Limb (tissue), 2 donors: ENCODE data around the gene CHMP1A.

Experiments used
- DNase-seq, 2 donors: peaks; one replicate each; pipeline ENCODE4 v3.0.0-alpha.2; 2016; ENCODE audit errors: extremely low spot score in 2 of 2

Gene CHMP1A

GRCh38 chr16:89624777-89625761, 32.4 kb downstream of the CHMP1A start:
- no peak for DNase-seq

GRCh38 chr16:89623511-89624261, 33.8 kb downstream of the CHMP1A start:
- DNase-seq: no peak

- no peak for DNase-seq
Observed at GRCh38 chr16:89621698-89622409, 35.7 kb downstream of the CHMP1A start.

GRCh38 chr16:89621136-89621697, 36.3 kb downstream of the CHMP1A start:
- no peak for DNase-seq

- DNase-seq: no peak
Observed at GRCh38 chr16:89620406-89620841, 37.1 kb downstream of the CHMP1A start.

GRCh38 chr16:89619840-89620239, 37.7 kb downstream of the CHMP1A start:
- DNase-seq: no peak

GRCh38 chr16:89618109-89618998, 39.2 kb downstream of the CHMP1A start:
- no peak for DNase-seq

- no peak for DNase-seq
Observed at GRCh38 chr16:89617036-89617435, 40.5 kb downstream of the CHMP1A start.

GRCh38 chr16:89616623-89617022, 40.9 kb downstream of the CHMP1A start:
- DNase-seq: no peak

GRCh38 chr16:89615596-89616090, 41.9 kb downstream of the CHMP1A start:
- no peak for DNase-seq

GRCh38 chr16:89615176-89615575, 42.3 kb downstream of the CHMP1A start:
- no peak for DNase-seq

- no peak for DNase-seq
Observed at GRCh38 chr16:89613954-89614459, 43.5 kb downstream of the CHMP1A start.

- no peak for DNase-seq
Observed at GRCh38 chr16:89613231-89613953, 44.1 kb downstream of the CHMP1A start, which contains the start of gene DPEP1. Gene DPEP1 (plus strand): TSS chr16:89613642. CDS start chr16:89630411, 16,769 bp downstream.

- DNase-seq: no peak
Observed at GRCh38 chr16:89612415-89613166, 44.9 kb downstream of the CHMP1A start.

GRCh38 chr16:89610108-89610453, 47.4 kb downstream of the CHMP1A start:
- no peak for DNase-seq

- DNase-seq: no peak
Observed at GRCh38 chr16:89607937-89608740, 49.4 kb downstream of the CHMP1A start.

GRCh38 chr16:89607453-89607852, 50.1 kb downstream of the CHMP1A start:
- no peak for DNase-seq

GRCh38 chr16:89606006-89606405, 51.5 kb downstream of the CHMP1A start:
- DNase-seq: no peak
